GM23338 (cell line): Measurements from ENCODE around the gene RTN4IP1.

Source experiments
- CTCF ChIP-seq, 2 experiments: fragments of 200-600 bp in 1 of 2; sonication (generic) in 1 of 2; conservative IDR thresholded peaks; 2 replicates each; pipeline versions ENCODE4 v1.5.1 to v1.6.1; 2016 to 2017; ENCODE audit warnings: antibody characterized with exemption in 2 of 2, low read depth in 2 of 2, mild to moderate bottlenecking in 2 of 2, moderate library complexity in 1 of 2
- POLR2AphosphoS5 ChIP-seq: IDR thresholded peaks from 2 replicates; pipeline ENCODE4 v1.6.1; 2016; ENCODE audit warnings: antibody characterized with exemption, low read depth

DNA sequence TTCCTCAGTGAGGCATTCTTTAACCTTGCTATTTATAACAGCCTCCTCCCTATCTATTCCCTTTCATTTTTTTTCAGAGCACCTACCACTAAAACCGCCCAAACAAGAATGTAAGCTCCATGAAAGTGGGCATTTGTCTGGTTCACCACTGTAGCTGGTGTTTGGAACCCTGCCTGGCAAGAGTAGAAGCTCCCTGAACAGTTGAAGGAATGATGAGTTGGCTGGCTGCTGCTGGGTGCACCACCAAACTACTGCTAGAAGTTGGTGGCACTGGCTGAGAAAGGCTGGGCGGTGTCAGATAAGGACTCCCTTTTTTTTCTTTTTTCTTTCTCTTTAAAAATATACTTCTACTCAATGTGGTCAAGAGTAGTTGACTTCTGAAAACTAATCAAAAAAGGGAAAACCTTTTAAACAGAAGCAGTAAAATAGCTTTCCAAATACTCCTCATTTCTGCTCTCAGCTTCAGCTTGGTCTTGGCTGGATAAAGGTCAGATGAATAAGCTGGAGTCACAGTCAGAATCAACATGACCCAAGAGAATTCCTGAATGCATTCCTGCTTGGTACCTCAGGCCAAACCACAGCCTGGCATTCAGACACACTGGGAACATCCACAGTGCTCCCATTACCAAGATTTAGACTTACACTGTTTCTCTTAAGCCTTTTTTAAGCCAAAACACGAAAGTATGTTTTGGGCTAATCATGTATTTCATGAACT is 38.0 kb downstream of the RTN4IP1 start:
- TF ChIP-seq CTCF (conservative IDR thresholded peaks at IDR 0.05; ENCODE audit: low read depth in 2 of 2): no peak
- no peak for TF ChIP-seq POLR2AphosphoS5
